Large intestine (tissue), 3 donors: Measurements from ENCODE around the gene GPHN. TPM values are rescaled to one million over a fixed set of nuclear protein-coding genes. Genes with fewer than 3 reads are reported as not detected.
"Not testable (repeated sequence)": the region's sequence is repeated elsewhere in the genome, so short reads cannot be mapped to it uniquely, and the experiment has no call there.

Experiments used
- DNase-seq, 2 donors: peaks; one replicate each; pipeline versions ENCODE4 v3.0.0 to v3.0.0-alpha.2; 2013
- H3K27ac ChIP-seq: one replicate; pipeline ENCODE4 v1.5.1; 2013; ENCODE audit warnings: low read length
- H3K27me3 ChIP-seq: 2 replicates; pipeline ENCODE4 v1.6.1; 2013; ENCODE audit warnings: low read length; ENCODE audit not compliant: control insufficient read depth, insufficient read depth
- H3K36me3 ChIP-seq: 2 replicates; pipeline ENCODE4 v1.6.1; 2013; ENCODE audit warnings: low read length; ENCODE audit not compliant: control insufficient read depth, insufficient read depth
- H3K4me1 ChIP-seq: one replicate; pipeline ENCODE4 v1.6.1; 2013; ENCODE audit warnings: low read length; ENCODE audit not compliant: control insufficient read depth, insufficient read depth
- H3K4me3 ChIP-seq: one replicate; pipeline ENCODE4 v1.5.1; 2013; ENCODE audit warnings: low read length
- H3K9me3 ChIP-seq: one replicate; pipeline ENCODE4 v1.6.1; 2013; ENCODE audit warnings: mild to moderate bottlenecking, low read depth, low read length, moderate library complexity; ENCODE audit not compliant: control insufficient read depth
- WGBS: methylation state at CpG from one replicate; pipeline ENCODE4 v1.1.5; 2013; ENCODE audit warnings: low lambda C conversion rate; ENCODE audit not compliant: insufficient coverage; 5-methylcytosine and 5-hydroxymethylcytosine counted together
- polyA plus RNA-seq: library from polyadenylated mRNA; unstranded; fragments of 120-200 nt; gene quantifications from one replicate; pipeline ENCODE4 v1.2.1, GENCODE V29; 2013

GPHN gene
- polyA plus RNA-seq, 1 donor, result 26.1 TPM

- Histone ChIP-seq H3K36me3 (no peaks in the 10 kb centered on the region), H3K9me3 (no peaks in the 10 kb centered on the region), H3K27ac (no peak overlapping the region), H3K27me3 (no peaks in the 10 kb centered on the region), H3K4me3 (no peak overlapping the region), H3K4me1 (no peaks in the 10 kb centered on the region)
- no peak for DNase-seq
- no CpG with 5 or more reads among the region's 1 CpG for WGBS
Observed at GRCh38 chr14:66540038-66540437, 32.1 kb downstream of the GPHN start.

GRCh38 chr14:66541627-66542026 lies 33.7 kb downstream of the GPHN start:
- 100% methylated on average over 2 of the region's 3 CpGs for WGBS
- no peak overlapping the region for H3K27ac ChIP-seq
- H3K27me3 ChIP-seq, result no peaks in the 10 kb centered on the region
- peaks cover 11% of the 10 kb centered on the region for H3K9me3 ChIP-seq
- no peaks in the 10 kb centered on the region for H3K36me3 ChIP-seq
- no peak for DNase-seq
- H3K4me3 ChIP-seq, result no peak overlapping the region
- no peaks in the 10 kb centered on the region for H3K4me1 ChIP-seq

- no peak for DNase-seq
- Histone ChIP-seq H3K27me3 (no peaks in the 10 kb centered on the region), H3K36me3 (no peaks in the 10 kb centered on the region), H3K27ac (no peak overlapping the region), H3K4me1 (no peaks in the 10 kb centered on the region), H3K9me3 (peaks cover 12% of the 10 kb centered on the region), H3K4me3 (no peak overlapping the region)
- 73% methylated on average over 2 of the region's 2 CpGs for WGBS
Observed at GRCh38 chr14:66543996-66544395, 36.0 kb downstream of the GPHN start.

GRCh38 chr14:66545191-66545590 lies 37.2 kb downstream of the GPHN start:
- DNase-seq, H3K27me3 ChIP-seq, H3K36me3 ChIP-seq, H3K27ac ChIP-seq, H3K4me3 ChIP-seq, H3K4me1 ChIP-seq: not testable (repeated sequence)
- WGBS, result no CpG with 5 or more reads among the region's 32 CpGs
- H3K9me3 ChIP-seq, result peaks cover 12% of the 10 kb centered on the region

- H3K4me3 ChIP-seq, H3K4me1 ChIP-seq, H3K36me3 ChIP-seq, H3K27ac ChIP-seq, H3K27me3 ChIP-seq, DNase-seq: not testable (repeated sequence)
- WGBS, result no CpG with 5 or more reads among the region's 32 CpGs
- H3K9me3 ChIP-seq, result peaks cover 12% of the 10 kb centered on the region
Observed at GRCh38 chr14:66545751-66546150, 37.8 kb downstream of the GPHN start.

GRCh38 chr14:66563731-66564130 lies 55.8 kb downstream of the GPHN start:
- Histone ChIP-seq H3K27ac (no peak overlapping the region), H3K4me3 (no peak overlapping the region), H3K4me1 (no peaks in the 10 kb centered on the region), H3K27me3 (no peaks in the 10 kb centered on the region), H3K9me3 (peaks cover 5% of the 10 kb centered on the region), H3K36me3 (no peaks in the 10 kb centered on the region)
- WGBS, result no CpG with 5 or more reads among the region's 2 CpGs
- no peak for DNase-seq

GRCh38 chr14:66568220-66568619 lies 60.3 kb downstream of the GPHN start:
- Histone ChIP-seq H3K36me3 (no peaks in the 10 kb centered on the region), H3K4me1 (no peaks in the 10 kb centered on the region), H3K9me3 (peaks cover 12% of the 10 kb centered on the region), H3K27me3 (no peaks in the 10 kb centered on the region), H3K27ac (no peak overlapping the region), H3K4me3 (no peak overlapping the region)
- DNase-seq, result no peak
- 86% methylated on average over 1 of the region's 2 CpGs for WGBS

- no peaks in the 10 kb centered on the region for H3K4me1 ChIP-seq
- WGBS, result 100% methylated on average over 1 of the region's 1 CpG
- H3K9me3 ChIP-seq, result peaks cover 26% of the 10 kb centered on the region
- H3K27me3 ChIP-seq, result no peaks in the 10 kb centered on the region
- no peak overlapping the region for H3K27ac ChIP-seq
- H3K36me3 ChIP-seq, result no peaks in the 10 kb centered on the region
- H3K4me3 ChIP-seq, result no peak overlapping the region
- DNase-seq, result no peak
Observed at GRCh38 chr14:66572826-66573225, 64.9 kb downstream of the GPHN start.

GRCh38 chr14:66575014-66575413 lies 67.1 kb downstream of the GPHN start:
- H3K9me3 ChIP-seq, result peaks cover 34% of the 10 kb centered on the region
- H3K4me1 ChIP-seq, result no peaks in the 10 kb centered on the region
- no peak overlapping the region for H3K27ac ChIP-seq
- WGBS, result 80% methylated on average over 1 of the region's 2 CpGs
- no peak overlapping the region for H3K4me3 ChIP-seq
- no peak for DNase-seq
- H3K27me3 ChIP-seq, result no peaks in the 10 kb centered on the region
- no peaks in the 10 kb centered on the region for H3K36me3 ChIP-seq

- H3K27me3 ChIP-seq, result no peaks in the 10 kb centered on the region
- no peaks in the 10 kb centered on the region for H3K4me1 ChIP-seq
Observed at GRCh38 chr14:66575939-66576338, 68.0 kb downstream of the GPHN start.

GRCh38 chr14:66587753-66588152 lies 79.8 kb downstream of the GPHN start:
- not testable (repeated sequence) for H3K9me3 ChIP-seq, H3K4me3 ChIP-seq, H3K4me1 ChIP-seq, H3K27me3 ChIP-seq, H3K27ac ChIP-seq, DNase-seq, H3K36me3 ChIP-seq
- WGBS, result no CpG with 5 or more reads among the region's 6 CpGs

More at GRCh38 chr14:66575939-66576338, 68.0 kb downstream of the GPHN start:
- DNase-seq, result no peak
- Histone ChIP-seq H3K27ac (no peak overlapping the region), H3K4me3 (no peak overlapping the region), H3K36me3 (no peaks in the 10 kb centered on the region), H3K9me3 (peaks cover 34% of the 10 kb centered on the region)
- WGBS, result no CpG with 5 or more reads among the region's 1 CpG
